ENCODE data around the gene SERPINC1.
"Not testable (repeated sequence)": the region's sequence is repeated elsewhere in the genome, so short reads cannot be mapped to it uniquely, and the experiment has no call there.

The SERPINC1 gene

DNA sequence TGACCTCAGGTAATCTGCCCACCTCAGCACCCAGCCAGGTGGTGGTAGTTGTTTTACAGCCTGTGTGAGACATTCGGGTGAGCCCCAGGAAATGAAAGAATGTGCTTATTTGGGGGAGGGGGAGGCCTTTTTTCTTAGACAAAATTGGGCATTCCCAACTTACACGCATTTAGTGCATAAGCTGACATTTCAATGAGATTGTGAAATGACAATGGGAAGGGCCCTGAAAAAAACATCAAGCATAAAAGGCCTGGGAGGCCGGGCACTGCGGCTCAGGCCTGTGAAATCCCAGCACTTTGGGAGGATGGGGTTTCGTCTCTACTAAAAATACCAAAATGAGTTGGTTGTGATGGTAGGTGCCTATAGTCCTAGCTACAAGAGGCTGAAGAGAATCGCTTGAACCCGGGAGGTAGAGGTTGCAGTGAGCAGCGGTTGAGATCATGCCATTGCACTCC lies 54.3 kb downstream of the SERPINC1 start:
- DNase-seq = no peak

GRCh38 chr1:173862146-173862768 lies 54.9 kb downstream of the SERPINC1 start:
- DNase-seq = not testable (repeated sequence)

DNA sequence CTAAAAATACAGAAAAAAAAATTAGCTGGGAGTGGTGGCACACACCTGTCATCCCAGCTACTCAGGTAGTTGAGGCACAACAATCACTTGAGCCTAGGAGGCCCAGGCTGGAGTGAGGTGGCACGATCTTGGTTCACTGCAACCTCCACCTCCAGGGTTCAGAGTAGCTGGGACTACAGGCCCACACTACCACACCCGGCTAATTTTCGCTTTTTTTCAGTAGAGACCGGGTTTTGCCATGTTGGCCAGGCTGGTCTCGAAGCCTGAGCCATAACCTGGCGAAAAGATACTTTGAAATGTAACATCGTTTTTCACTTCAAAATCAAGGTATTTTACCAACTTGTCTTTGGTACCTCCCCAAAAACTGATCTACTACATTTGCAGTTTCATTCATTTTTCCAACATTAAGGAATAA lies 55.4 kb downstream of the SERPINC1 start:
- DNase-seq = no peak

- DNase-seq = no peak
These were observed 57.1 kb downstream of the SERPINC1 start for GRCh38 chr1:173860065-173860464.

GRCh38 chr1:173859547-173859946 lies 57.6 kb downstream of the SERPINC1 start:
- DNase-seq = not testable (repeated sequence)

GRCh38 chr1:173857363-173857917 lies 59.7 kb downstream of the SERPINC1 start:
- DNase-seq = no peak

DNA sequence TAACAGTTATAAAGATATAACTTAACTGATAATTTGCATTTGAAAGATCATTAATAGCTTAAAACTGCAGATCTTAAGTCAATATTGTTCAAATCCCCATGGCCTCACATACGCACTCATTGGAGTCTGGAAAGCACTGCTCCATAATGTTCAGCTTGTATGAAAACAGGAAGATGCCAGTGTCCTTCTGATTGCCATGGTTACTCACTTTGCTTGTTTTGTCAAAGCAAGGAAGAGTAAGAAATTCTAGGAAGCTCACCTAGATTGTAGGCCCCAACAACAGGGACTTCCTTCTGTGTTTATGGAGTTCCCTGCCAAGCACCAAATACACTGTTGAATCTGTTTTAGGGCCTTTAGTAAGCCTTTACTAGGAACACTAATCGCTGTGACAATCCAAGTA lies 60.2 kb downstream of the SERPINC1 start:
- no peak for DNase-seq

- no peak for DNase-seq
These were observed 61.1 kb downstream of the SERPINC1 start for GRCh38 chr1:173856014-173856413.
